Measurements from ENCODE around the gene GDF3.

- no peak for TF ChIP-seq CTCF (conservative IDR thresholded peaks at IDR 0.05)
- no peak for TF ChIP-seq EZH2 (IDR thresholded peaks at IDR 0.05; ENCODE audit: low read depth)
Measured at GRCh38 chr12:7661741-7662140, 33.8 kb downstream of the GDF3 start.

Data from PC-9 (cell line).